Measurements from ENCODE around the gene FHIT. TPM values are rescaled to one million over a fixed set of nuclear protein-coding genes. Genes with fewer than 3 reads are reported as not detected.

Gene FHIT
- polyA plus RNA-seq, 1 of the 3 experiments (the other 2 are of a cell fraction) = 0.41 TPM

- Histone ChIP-seq H3K36me3 (replicated peaks in 1 of 2; ENCODE audit: control insufficient read depth in 1 of 2, insufficient read depth in 2 of 2, low read length in 1 of 2) (no peaks in the 10 kb centered on the region), H3K4me2 (no peak overlapping the region), H3K79me2 (ENCODE audit: insufficient read depth) (no peaks in the 10 kb centered on the region), H3K9ac (no peak overlapping the region), H3K27me3 (ENCODE audit: insufficient read depth) (no peaks in the 10 kb centered on the region), H3F3A (replicated peaks; ENCODE audit: insufficient read depth) (no peaks in the 10 kb centered on the region), H2AFZ (ENCODE audit: low read depth) (no peak overlapping the region), H3K4me3 (ENCODE audit: low read depth in 2 of 2, low read length in 1 of 2) (no peak overlapping the region), H3K9me2 (no peaks in the 10 kb centered on the region), H4K20me1 (ENCODE audit: insufficient read depth) (no peaks in the 10 kb centered on the region), H3K9me3 (no peaks in the 10 kb centered on the region), H3K4me1 (ENCODE audit: control insufficient read depth in 1 of 2, insufficient read depth in 2 of 2, low read depth in 1 of 2, low read length in 1 of 2) (no peaks in the 10 kb centered on the region), H3K27ac (ENCODE audit: low read depth in 2 of 2, low read length in 1 of 2) (no peak overlapping the region)
- no peak for TF ChIP-seq NRF1 (IDR thresholded peaks at IDR 0.05; ENCODE audit: low read depth, low read length)
- TF ChIP-seq RAD21 (IDR thresholded peaks at IDR 0.05; ENCODE audit: low read length) = no peak
- no peak for TF ChIP-seq ELF1 (IDR thresholded peaks at IDR 0.05)
- no peak for TF ChIP-seq MAX (IDR thresholded peaks at IDR 0.05; ENCODE audit: low read depth)
- TF ChIP-seq POLR2AphosphoS5 (IDR thresholded peaks at IDR 0.05; ENCODE audit: low read depth, low read length) = no peak
- TF ChIP-seq USF1 (IDR thresholded peaks at IDR 0.05; ENCODE audit: borderline replicate concordance, low read depth) = no peak
- no peak for TF ChIP-seq PBX3 (IDR thresholded peaks at IDR 0.05)
- no peak for TF ChIP-seq FOSL2 (IDR thresholded peaks at IDR 0.05; ENCODE audit: borderline replicate concordance, low read depth)
- no peak for TF ChIP-seq EZH2phosphoT487 (IDR thresholded peaks at IDR 0.05; ENCODE audit: borderline replicate concordance, low read depth)
- TF ChIP-seq NFIC (IDR thresholded peaks at IDR 0.05; ENCODE audit: borderline replicate concordance) = no peak
- TF ChIP-seq USF2 (IDR thresholded peaks at IDR 0.05; ENCODE audit: borderline replicate concordance, low read depth, low read length) = no peak
- no peak for TF ChIP-seq TAF1 (IDR thresholded peaks at IDR 0.05; ENCODE audit: borderline replicate concordance, low read depth, low read length)
- TF ChIP-seq RCOR1 (IDR thresholded peaks at IDR 0.05; ENCODE audit: low read length) = no peak
- ChIA-PET CTCF (interaction anchor here (0.6 kb wide), 1 partner anchor 233 kb away, joined by 3 read pairs; no protein-coding TSS in a partner anchor), POLR2A (no interaction called here)
- DNase-seq = no peak
Measured at GRCh38 chr3:60867200-60867599, 384.1 kb downstream of the FHIT start.

- Histone ChIP-seq H3K79me2 (ENCODE audit: insufficient read depth) (no peaks in the 10 kb centered on the region), H3K9me3 (no peaks in the 10 kb centered on the region), H2AFZ (ENCODE audit: low read depth) (no peak overlapping the region), H3K4me3 (ENCODE audit: low read depth in 2 of 2, low read length in 1 of 2) (no peak overlapping the region), H3K36me3 (replicated peaks in 1 of 2; ENCODE audit: control insufficient read depth in 1 of 2, insufficient read depth in 2 of 2, low read length in 1 of 2) (no peaks in the 10 kb centered on the region), H3F3A (replicated peaks; ENCODE audit: insufficient read depth) (no peaks in the 10 kb centered on the region), H3K4me1 (ENCODE audit: control insufficient read depth in 1 of 2, insufficient read depth in 2 of 2, low read depth in 1 of 2, low read length in 1 of 2) (no peaks in the 10 kb centered on the region), H3K9ac (no peak overlapping the region), H3K27ac (ENCODE audit: low read depth in 2 of 2, low read length in 1 of 2) (no peak overlapping the region), H3K27me3 (ENCODE audit: insufficient read depth) (no peaks in the 10 kb centered on the region), H4K20me1 (ENCODE audit: insufficient read depth) (no peaks in the 10 kb centered on the region), H3K4me2 (no peak overlapping the region), H3K9me2 (no peaks in the 10 kb centered on the region)
- POLR2A ChIA-PET = no interaction called here
- WGBS (ENCODE audit: low lambda C conversion rate) = 58% methylated on average over 4 of the region's 4 CpGs
- no peak for DNase-seq
- TF ChIP-seq POLR2AphosphoS5 (IDR thresholded peaks at IDR 0.05; ENCODE audit: low read depth, low read length) = no peak
- TF ChIP-seq GATA2 (CRISPR knock-in tag; IDR thresholded peaks at IDR 0.05) = no peak
- no peak for TF ChIP-seq NFIC (IDR thresholded peaks at IDR 0.05; ENCODE audit: borderline replicate concordance)
- TF ChIP-seq SMC3 (IDR thresholded peaks at IDR 0.05; ENCODE audit: low read depth, low read length) = no peak
- TF ChIP-seq FOXM1 (IDR thresholded peaks at IDR 0.05; ENCODE audit: low read depth) = no peak
- TF ChIP-seq FOXJ3 (CRISPR knock-in tag; IDR thresholded peaks at IDR 0.05) = no peak
- no peak for TF ChIP-seq USF2 (IDR thresholded peaks at IDR 0.05; ENCODE audit: borderline replicate concordance, low read depth, low read length)
- no peak for TF ChIP-seq MXI1 (IDR thresholded peaks at IDR 0.05; ENCODE audit: low read depth, low read length)
- no peak for TF ChIP-seq RXRA (IDR thresholded peaks at IDR 0.05; ENCODE audit: borderline replicate concordance, low read depth)
- no peak for TF ChIP-seq EZH2phosphoT487 (IDR thresholded peaks at IDR 0.05; ENCODE audit: borderline replicate concordance, low read depth)
- TF ChIP-seq FOSL2 (IDR thresholded peaks at IDR 0.05; ENCODE audit: borderline replicate concordance, low read depth) = no peak
- CTCF ChIA-PET = interaction anchor here (1.8 kb wide), 1 partner anchor 17 kb away, joined by 6 read pairs; no protein-coding TSS in a partner anchor
Measured at GRCh38 chr3:60856257-60857046, 394.8 kb downstream of the FHIT start.
